ENCODE measurements around the gene QRFP. TPM values are rescaled to one million over a fixed set of nuclear protein-coding genes. Genes with fewer than 3 reads are reported as not detected.

QRFP gene
- polyA plus RNA-seq, 3 donors: 0.18 to 0.60 (median 0.21) TPM

- peaks cover 17 to 20% of the 10 kb centered on the region in 2 donors for H3K36me3 ChIP-seq (replicated peaks in 1 of 2; ENCODE audit: control insufficient read depth in 1 of 2, insufficient read depth in 2 of 2, low read length in 2 of 2)
- peak overlapping the region; percentile 75 for H3K4me2 ChIP-seq (replicated peaks; ENCODE audit: extremely low read depth, low read length, poor library complexity, severe bottlenecking)
- peak overlapping the region; percentile 80 to 86 for H3K27ac ChIP-seq (ENCODE audit: low read depth in 1 of 2, low read length in 2 of 2)
- peak overlapping the region; percentile 64 for H3K9ac ChIP-seq (ENCODE audit: insufficient read depth, low read length, poor library complexity, severe bottlenecking)
- Mint-ChIP-seq H3K9me3 (peaks cover 0 to 1% (median 0%) of the 10 kb centered on the region in 7 donors), H3K27ac (peak overlapping the region; percentile 89 to 97 (median 91)), H3K27me3 (ENCODE audit: low read depth in 3 of 3) (peaks cover 0 to 2% (median 1%) of the 10 kb centered on the region in 3 donors), H3K36me3 (peaks cover 13 to 31% of the 10 kb centered on the region in 2 donors), H3K4me3 (peak overlapping the region; percentile 88 to 95), H3K4me1 (peaks cover 20% of the 10 kb centered on the region)
- H3K79me2 ChIP-seq (ENCODE audit: insufficient read depth, low read length): no peaks in the 10 kb centered on the region
- peak in 2 of 3 donors; percentile 9 to 21 for DNase-seq
- WGBS (ENCODE audit: insufficient coverage): 81% methylated on average over 16 of the region's 24 CpGs
- no peaks in the 10 kb centered on the region for H3K9me3 ChIP-seq (replicated peaks in 1 of 2; ENCODE audit: control insufficient read depth in 1 of 2, insufficient read depth in 1 of 2, low read length in 2 of 2)
- no peaks in the 10 kb centered on the region for H3K27me3 ChIP-seq (ENCODE audit: control insufficient read depth in 2 of 2, insufficient read depth in 2 of 2, low read length in 2 of 2)
- no peaks in the 10 kb centered on the region for H4K20me1 ChIP-seq (ENCODE audit: insufficient read depth, low read length)
- intact Hi-C loops (cut with micrococcal nuclease): no loop called here
- TF ChIP-seq CTCF (IDR thresholded peaks at IDR 0.05): no peak
- peak overlapping the region; percentile 11 to 73 (median 40) for H3K4me3 ChIP-seq (replicated peaks in 1 of 3; ENCODE audit: low read depth in 2 of 3, low read length in 3 of 3)
- peaks cover 17 to 18% of the 10 kb centered on the region in 2 donors for H3K4me1 ChIP-seq (ENCODE audit: control insufficient read depth in 1 of 2, insufficient read depth in 2 of 2, low read length in 2 of 2)
- H2AFZ ChIP-seq (ENCODE audit: insufficient read depth, low read depth, low read length, poor library complexity, severe bottlenecking): peak overlapping the region; percentile 90
These were observed 3.9 kb downstream of the QRFP start for GRCh38 chr9:130892477-130893304.

GRCh38 chr9:130891688-130892476 is 4.7 kb downstream of the QRFP start:
- TF ChIP-seq CTCF (IDR thresholded peaks at IDR 0.05): no peak
- no peaks in the 10 kb centered on the region for H3K79me2 ChIP-seq (ENCODE audit: insufficient read depth, low read length)
- H3K36me3 ChIP-seq (replicated peaks in 1 of 2; ENCODE audit: control insufficient read depth in 1 of 2, insufficient read depth in 2 of 2, low read length in 2 of 2): peaks cover 20 to 28% of the 10 kb centered on the region in 2 donors
- no peak overlapping the region for H2AFZ ChIP-seq (ENCODE audit: insufficient read depth, low read depth, low read length, poor library complexity, severe bottlenecking)
- Mint-ChIP-seq H3K27me3 (ENCODE audit: low read depth in 3 of 3) (peaks cover 0 to under 1% (median 0%) of the 10 kb centered on the region in 3 donors), H3K36me3 (peaks cover 20 to 38% of the 10 kb centered on the region in 2 donors), H3K27ac (peak overlapping the region in 1 of 7 donors; percentile 8), H3K4me3 (no peak overlapping the region), H3K9me3 (peaks cover 0 to 1% (median 0%) of the 10 kb centered on the region in 7 donors), H3K4me1 (peaks cover 20% of the 10 kb centered on the region)
- H3K4me2 ChIP-seq (replicated peaks; ENCODE audit: extremely low read depth, low read length, poor library complexity, severe bottlenecking): no peak overlapping the region
- no peak for DNase-seq
- H3K9me3 ChIP-seq (replicated peaks in 1 of 2; ENCODE audit: control insufficient read depth in 1 of 2, insufficient read depth in 1 of 2, low read length in 2 of 2): no peaks in the 10 kb centered on the region
- H4K20me1 ChIP-seq (ENCODE audit: insufficient read depth, low read length): no peaks in the 10 kb centered on the region
- intact Hi-C loops (cut with micrococcal nuclease): no loop called here
- no peak overlapping the region for H3K4me3 ChIP-seq (replicated peaks in 1 of 3; ENCODE audit: low read depth in 2 of 3, low read length in 3 of 3)
- H3K27ac ChIP-seq (ENCODE audit: low read depth in 1 of 2, low read length in 2 of 2): peak overlapping the region in 1 of 2 donors; percentile 7
- no peak overlapping the region for H3K9ac ChIP-seq (ENCODE audit: insufficient read depth, low read length, poor library complexity, severe bottlenecking)
- WGBS (ENCODE audit: insufficient coverage): 92% methylated on average over 14 of the region's 18 CpGs
- H3K4me1 ChIP-seq (ENCODE audit: control insufficient read depth in 1 of 2, insufficient read depth in 2 of 2, low read length in 2 of 2): peaks cover 17 to 18% of the 10 kb centered on the region in 2 donors
- no peaks in the 10 kb centered on the region for H3K27me3 ChIP-seq (ENCODE audit: control insufficient read depth in 2 of 2, insufficient read depth in 2 of 2, low read length in 2 of 2)

Measured in CD14-positive monocyte (primary cell).